H1 (cell line): ENCODE measurements around the gene CA10. TPM values are rescaled to one million over a fixed set of nuclear protein-coding genes. Genes with fewer than 3 reads are reported as not detected.

Experiments
- CTCF ChIA-PET: fragments of 300-600 bp; sonication (Branson Sonifier 250); formaldehyde crosslinking; loops from one replicate; lab custom pipeline; 2021; ENCODE audit not compliant: partially characterized antibody; lab: Charles Lee
- POLR2A ChIA-PET: fragments of 300-600 bp; sonication (Branson Sonifier 250); formaldehyde crosslinking; loops from one replicate; lab custom pipeline; 2021; ENCODE audit warnings: inconsistent platforms; ENCODE audit not compliant: partially characterized antibody; lab: Charles Lee
- DNase-seq, 2 experiments: peaks; one replicate each; pipeline versions ENCODE4 v3.0.0 to v3.0.0-alpha.2; 2010 to 2022; ENCODE audit warnings: low spot score in 2 of 2, low read depth in 1 of 2, mixed read lengths in 1 of 2
- FAIRE-seq: peaks from 2 replicates; lab custom pipeline; 2011; peaks lifted over from hg19 to GRCh38; lab: Jason Lieb, UNC
- H2AFZ ChIP-seq: 2 replicates; pipeline ENCODE4 v1.8.1; 2012; ENCODE audit warnings: low read length, inconsistent platforms
- H2AK5ac ChIP-seq: 2 replicates; pipeline ENCODE4 v1.6.1; 2013; ENCODE audit warnings: low read depth, low read length
- H2BK120ac ChIP-seq: replicated peaks from 2 replicates; pipeline ENCODE3; 2013; ENCODE audit warnings: low read depth, low read length, inconsistent platforms
- H2BK12ac ChIP-seq: 2 replicates; pipeline ENCODE4 v1.6.1; 2013; ENCODE audit warnings: low read depth, low read length
- H2BK15ac ChIP-seq: 2 replicates; pipeline ENCODE4 v1.6.1; 2013; ENCODE audit warnings: low read length
- H2BK20ac ChIP-seq: 2 replicates; pipeline ENCODE4 v1.6.1; 2013; ENCODE audit warnings: low read length
- H2BK5ac ChIP-seq: 2 replicates; pipeline ENCODE4 v1.6.1; 2013; ENCODE audit warnings: low read depth, low read length
- H3K14ac ChIP-seq: 2 replicates; pipeline ENCODE4 v1.6.1; 2013; ENCODE audit warnings: inconsistent platforms; ENCODE audit not compliant: insufficient read length
- H3K18ac ChIP-seq: 2 replicates; pipeline ENCODE4 v1.6.1; 2013; ENCODE audit warnings: low read length; ENCODE audit errors: extremely low read depth
- H3K23ac ChIP-seq: 2 replicates; pipeline ENCODE4 v1.6.1; 2013; ENCODE audit warnings: inconsistent platforms; ENCODE audit not compliant: insufficient read length
- H3K23me2 ChIP-seq: 2 replicates; pipeline ENCODE4 v1.6.1; 2013; ENCODE audit warnings: low read depth, low read length
- H3K27ac ChIP-seq: 2 replicates; pipeline ENCODE4 v1.6.1; 2011; ENCODE audit warnings: low read depth, low read length, inconsistent platforms
- H3K27me3 ChIP-seq, 4 experiments: replicated peaks in 1 of 4; 1 replicate in 1 of 4; 2 replicates in 3 of 4; pipeline versions ENCODE4 v1.6.1 to v1.8.1; 2011 to 2013; ENCODE audit warnings: low read length in 3 of 4, mild to moderate bottlenecking in 3 of 4, inconsistent platforms in 2 of 4, mixed read lengths in 2 of 4, moderate library complexity in 1 of 4; ENCODE audit not compliant: control insufficient read depth in 3 of 4, insufficient read depth in 3 of 4; ENCODE audit errors: extremely low read depth in 1 of 4
- H3K36me3 ChIP-seq, 4 experiments: 2 replicates each; pipeline versions ENCODE4 v1.6.1 to v1.8.1; 2011 to 2013; ENCODE audit warnings: mild to moderate bottlenecking in 4 of 4, low read length in 3 of 4, moderate library complexity in 2 of 4, control low read depth in 1 of 4, inconsistent platforms in 1 of 4; ENCODE audit not compliant: insufficient read depth in 4 of 4, control insufficient read depth in 2 of 4
- H3K4ac ChIP-seq: replicated peaks from 2 replicates; pipeline ENCODE3; 2013; ENCODE audit warnings: low read length, low read depth, mixed read lengths, inconsistent platforms; ENCODE audit not compliant: insufficient read length
- H3K4me1 ChIP-seq, 4 experiments: replicated peaks in 1 of 4; 1 replicate in 1 of 4; 2 replicates in 3 of 4; pipeline versions ENCODE4 v1.6.1 to v1.8.1; 2011 to 2013; ENCODE audit warnings: low read length in 3 of 4, inconsistent platforms in 2 of 4, mixed read lengths in 1 of 4; ENCODE audit not compliant: insufficient read depth in 4 of 4, control insufficient read depth in 3 of 4
- H3K4me2 ChIP-seq, 2 experiments: 2 replicates each; pipeline versions ENCODE4 v1.6.1 to v1.8.1; 2011 to 2013; ENCODE audit warnings: low read depth in 2 of 2, low read length in 2 of 2, control low read depth in 1 of 2, inconsistent platforms in 1 of 2, mild to moderate bottlenecking in 1 of 2; ENCODE audit not compliant: insufficient read depth in 1 of 2
- H3K4me3 ChIP-seq, 4 experiments: fragments of 200-600, 300-600 bp in 1 of 4; sonication (generic), shearing (Covaris generic), sonication (Bioruptor Twin) in 1 of 4; 2 replicates each; pipeline versions ENCODE4 v1.5.1 to v1.8.1; 2011 to 2016; ENCODE audit warnings: low read length in 4 of 4, low read depth in 3 of 4, control low read depth in 2 of 4, inconsistent platforms in 2 of 4, mild to moderate bottlenecking in 2 of 4, mixed read lengths in 1 of 4, moderate library complexity in 1 of 4; ENCODE audit not compliant: insufficient read depth in 2 of 4; ENCODE audit errors: extremely low read depth in 1 of 4
- H3K56ac ChIP-seq: replicated peaks from 2 replicates; pipeline ENCODE3; 2013; ENCODE audit warnings: low read depth, mild to moderate bottlenecking, mixed read lengths, low read length, inconsistent platforms; ENCODE audit not compliant: insufficient read length
- H3K79me1 ChIP-seq: 2 replicates; pipeline ENCODE4 v1.6.1; 2013; ENCODE audit warnings: low read depth, low read length, control low read depth
- H3K79me2 ChIP-seq, 2 experiments: 2 replicates each; pipeline versions ENCODE4 v1.6.1 to v1.8.1; 2012 to 2013; ENCODE audit warnings: low read length in 2 of 2, mild to moderate bottlenecking in 2 of 2, inconsistent platforms in 1 of 2; ENCODE audit not compliant: insufficient read depth in 2 of 2, control insufficient read depth in 1 of 2
- H3K9ac ChIP-seq, 4 experiments: replicated peaks in 1 of 4; 1 replicate in 1 of 4; 2 replicates in 3 of 4; pipeline versions ENCODE4 v1.6.1 to v1.8.1; 2011 to 2013; ENCODE audit warnings: low read depth in 3 of 4, low read length in 3 of 4, control low read depth in 2 of 4, mild to moderate bottlenecking in 2 of 4, moderate library complexity in 2 of 4, inconsistent platforms in 1 of 4; ENCODE audit errors: extremely low read depth in 1 of 4
- H3K9me3 ChIP-seq, 2 experiments: 2 replicates each; pipeline versions ENCODE4 v1.6.1 to v1.8.1; 2012 to 2013; ENCODE audit warnings: mild to moderate bottlenecking in 2 of 2, moderate library complexity in 2 of 2, control low read depth in 1 of 2, inconsistent platforms in 1 of 2, low read depth in 1 of 2, low read length in 1 of 2, mixed read lengths in 1 of 2; ENCODE audit not compliant: insufficient read depth in 2 of 2
- H4K20me1 ChIP-seq, 2 experiments: replicated peaks in 1 of 2; 2 replicates each; pipeline versions ENCODE3 to v1.8.1; 2011 to 2013; ENCODE audit warnings: inconsistent platforms in 2 of 2, low read length in 2 of 2, mild to moderate bottlenecking in 1 of 2; ENCODE audit not compliant: insufficient read depth in 2 of 2, control insufficient read depth in 1 of 2
- H4K5ac ChIP-seq: 2 replicates; pipeline ENCODE4 v1.6.1; 2013; ENCODE audit warnings: low read length, low read depth, mixed read lengths, inconsistent platforms; ENCODE audit not compliant: insufficient read length
- H4K8ac ChIP-seq: 2 replicates; pipeline ENCODE4 v1.8.0; 2013; ENCODE audit warnings: mild to moderate bottlenecking, moderate library complexity, low read length, inconsistent platforms; ENCODE audit not compliant: insufficient read depth; ENCODE audit errors: extremely low read depth
- H4K91ac ChIP-seq: replicated peaks from 2 replicates; pipeline ENCODE3; 2013; ENCODE audit warnings: low read length, mixed read lengths, inconsistent platforms; ENCODE audit not compliant: insufficient read length
- GTF2F1 ChIP-seq: IDR thresholded peaks from 2 replicates; pipeline ENCODE4 v1.6.1; 2012; ENCODE audit warnings: low read depth, low read length, improper control_type of control experiment, borderline replicate concordance
- POLR2AphosphoS5 ChIP-seq: IDR thresholded peaks from 2 replicates; pipeline ENCODE4 v1.6.1; 2011; ENCODE audit warnings: low read depth, low read length
- RFX5 ChIP-seq: IDR thresholded peaks from 2 replicates; pipeline ENCODE4 v1.6.1; 2011; ENCODE audit warnings: low read depth, low read length, improper control_type of control experiment, borderline replicate concordance
- SIRT6 ChIP-seq: IDR thresholded peaks from one replicate; pipeline ENCODE4 v1.7.1; 2012; ENCODE audit warnings: low read length, inconsistent platforms
- SRF ChIP-seq: IDR thresholded peaks from 2 replicates; pipeline ENCODE4 v1.6.1; 2011; ENCODE audit warnings: mild to moderate bottlenecking, low read depth, low read length, moderate library complexity
- WGBS, 2 experiments: shearing (Covaris generic) in 1 of 2; methylation state at CpG; one replicate each; pipeline versions ENCODE4 v1.1.6 to v1.1.7; 2013 to 2015; ENCODE audit warnings: low lambda C conversion rate in 2 of 2, mixed read lengths in 2 of 2, inconsistent platforms in 1 of 2, low coverage in 1 of 2, missing lambda C conversion rate in 1 of 2; ENCODE audit not compliant: insufficient replicate concordance in 2 of 2, insufficient coverage in 1 of 2, insufficient read length in 1 of 2; ENCODE audit errors: extremely low coverage in 1 of 2, missing lambda C conversion rate in 1 of 2; 5-methylcytosine and 5-hydroxymethylcytosine counted together
- polyA plus RNA-seq, 7 experiments: library from polyadenylated mRNA; depleted of rRNA in 3 of 7; stranded (reverse) in 5 of 7; unstranded in 2 of 7; fragments of >200 nt in 5 of 7; fragments of 200-250 nt in 2 of 7; gene quantifications; 1 replicate in 5 of 7; 2 replicates in 1 of 7; 4 replicates in 1 of 7; pipeline versions ENCODE4 v1.2.1 to v1.2.3, GENCODE V29; 2011 to 2013; ENCODE audit warnings: missing spikeins in 2 of 7, mixed read lengths in 2 of 7
- total RNA-seq: library from RNA; stranded (reverse); fragmentation: NEBNext Ultra II Directional; extraction: Animal tissue kit (Norgen Biotek cat#: 25700); gene quantifications from 2 replicates; pipeline ENCODE4 v1.2.1, GENCODE V29; 2021

The CA10 gene
- total and polyA plus RNA-seq, 2 of the 8 experiments (the other 6 are each of a cell fraction or from before 2014, with no cell fraction given) = 0.60 to 0.63 TPM

- H3K9me3 ChIP-seq = no peaks in the 10 kb centered on the region
- CTCF ChIA-PET = interaction anchor here (1.1 to 1.3 kb wide), 2 partner anchors 82 to 91 kb away, joined by 3 to 7 read pairs; no protein-coding TSS in a partner anchor
- DNase-seq (no peak), FAIRE-seq (no peak)
- H3K23ac ChIP-seq = no peak overlapping the region
- no peak overlapping the region for H3K56ac ChIP-seq
- H3K14ac ChIP-seq = no peak overlapping the region
- no peaks in the 10 kb centered on the region for H3K79me2 ChIP-seq
- no peaks in the 10 kb centered on the region for H3K4me1 ChIP-seq
- H3K18ac ChIP-seq = no peak overlapping the region
- no peak overlapping the region for H2BK120ac ChIP-seq
- no peak overlapping the region for H3K4me2 ChIP-seq
- H3K23me2 ChIP-seq = no peaks in the 10 kb centered on the region
- H4K5ac ChIP-seq = no peak overlapping the region
- no peak overlapping the region for H3K27ac ChIP-seq
- 95% methylated on average over 3 of the region's 3 CpGs; no CpG with 5 or more reads in 1 of the 2 experiments for WGBS, 2 experiments
- no peak overlapping the region for H2AK5ac ChIP-seq
- no peaks in the 10 kb centered on the region for H3K36me3 ChIP-seq
- no peak overlapping the region for H4K8ac ChIP-seq
- no peak overlapping the region for H3K9ac ChIP-seq
- H2AFZ ChIP-seq = no peak overlapping the region
- TF ChIP-seq SRF = no peak
- no peak for TF ChIP-seq RFX5
- no peak for TF ChIP-seq SIRT6
- TF ChIP-seq GTF2F1 = no peak
- no peak for TF ChIP-seq POLR2AphosphoS5
- no peak overlapping the region for H4K91ac ChIP-seq
- no peak overlapping the region for H2BK15ac ChIP-seq
- POLR2A ChIA-PET = no interaction called here
- no peak overlapping the region for H2BK5ac ChIP-seq
- H2BK12ac ChIP-seq = no peak overlapping the region
- H3K4me3 ChIP-seq = no peak overlapping the region
- no peaks in the 10 kb centered on the region for H4K20me1 ChIP-seq
- H2BK20ac ChIP-seq = no peak overlapping the region
- no peak overlapping the region for H3K4ac ChIP-seq
- H3K79me1 ChIP-seq = no peaks in the 10 kb centered on the region
- H3K27me3 ChIP-seq = no peaks in the 10 kb centered on the region
Measured at GRCh38 chr17:51855806-51856205, 302.7 kb downstream of the CA10 start.
